Kasumi-1 (cell line): ENCODE data around the gene ETNK1.
"Not testable (repeated sequence)": the region's sequence is repeated elsewhere in the genome, so short reads cannot be mapped to it uniquely, and the experiment has no call there.

ENCODE experiments used
- DNase-seq, 2 experiments: peaks; one replicate each; lab custom pipeline; 2025; lab: John Stamatoyannopoulos, UW

The ETNK1 gene

GRCh38 chr12:22624870-22625761 lies at the start of gene ETNK1:
Gene ETNK1 (plus strand): TSS chr12:22625171. CDS start chr12:22625431, 260 bp downstream.
- peak; percentile 73 to 81 for DNase-seq

GRCh38 chr12:22576065-22576464 lies 48.9 kb upstream of the ETNK1 start:
- no peak for DNase-seq

- no peak for DNase-seq
Measured at GRCh38 chr12:22576473-22576872, 48.5 kb upstream of the ETNK1 start.

GRCh38 chr12:22577667-22578066 lies 47.3 kb upstream of the ETNK1 start:
- DNase-seq: no peak

GRCh38 chr12:22578328-22578727 lies 46.6 kb upstream of the ETNK1 start:
- no peak for DNase-seq

GRCh38 chr12:22588817-22589216 lies 36.2 kb upstream of the ETNK1 start:
- DNase-seq: no peak

GRCh38 chr12:22593864-22594263 lies 31.1 kb upstream of the ETNK1 start:
- DNase-seq: no peak

GRCh38 chr12:22597539-22597938 lies 27.4 kb upstream of the ETNK1 start:
- not testable (repeated sequence) for DNase-seq

GRCh38 chr12:22598141-22598762 lies 26.7 kb upstream of the ETNK1 start:
- no peak for DNase-seq

- DNase-seq: no peak
Measured at GRCh38 chr12:22598763-22599161, 26.2 kb upstream of the ETNK1 start.

GRCh38 chr12:22600181-22600580 lies 24.8 kb upstream of the ETNK1 start:
- DNase-seq: no peak

GRCh38 chr12:22609501-22609900 lies 15.5 kb upstream of the ETNK1 start:
- no peak for DNase-seq

- DNase-seq: peak; percentile 82 to 85
Measured at GRCh38 chr12:22610131-22610530, 14.8 kb upstream of the ETNK1 start.

- DNase-seq: not testable (repeated sequence)
Measured at GRCh38 chr12:22612822-22613221, 12.1 kb upstream of the ETNK1 start.

- DNase-seq: no peak
Measured at GRCh38 chr12:22615963-22616501, 8.9 kb upstream of the ETNK1 start.

GRCh38 chr12:22617630-22618029 lies 7.3 kb upstream of the ETNK1 start:
- DNase-seq: no peak

- DNase-seq: no peak
Measured at GRCh38 chr12:22624548-22624869, 462 bp upstream of the ETNK1 start.

GRCh38 chr12:22625762-22626294 lies 857 bp downstream of the ETNK1 start:
- peak; percentile 38 to 59 for DNase-seq

- peak in 1 of 2 experiments; percentile 4 for DNase-seq
Measured at GRCh38 chr12:22626406-22626805, 1.4 kb downstream of the ETNK1 start.

- no peak for DNase-seq
Measured at GRCh38 chr12:22627371-22627770, 2.4 kb downstream of the ETNK1 start.

- DNase-seq: no peak
Measured at GRCh38 chr12:22628228-22628627, 3.3 kb downstream of the ETNK1 start.

GRCh38 chr12:22631863-22632463 lies 7.0 kb downstream of the ETNK1 start:
- DNase-seq: peak; percentile 45 to 57
